HepG2 (cell line): Measurements from ENCODE around the gene LRRC45. TPM values are rescaled to one million over a fixed set of nuclear protein-coding genes. Genes with fewer than 3 reads are reported as not detected.

Experiments
- ATAC-seq: fragments of 200-7000 bp; cut with Tn5 transposase; 3 replicates; pipeline ENCODE4 v1.9.1; 2020; ENCODE audit warnings: mild to moderate bottlenecking, moderate library complexity
- BruUV-seq: library from RNA; stranded (reverse); fragments of 400-500 nt; replicated peaks from 2 replicates; lab custom pipeline; 2021; lab: Mats Ljungman, UMichigan
- CTCF ChIA-PET: fragments of 300-600 bp; formaldehyde crosslinking; extraction: SDS; loops from one replicate; lab custom pipeline; 2021; ENCODE audit warnings: low total read pairs, inconsistent platforms, low intra/inter-chr PET ratio; lab: Yijun Ruan, JAX
- POLR2A ChIA-PET: fragments of 350-600 bp; sonication (Branson Sonifier 250); formaldehyde crosslinking; loops from one replicate; lab custom pipeline; 2020; ENCODE audit warnings: antibody characterized with exemption, inconsistent platforms; lab: Yijun Ruan, JAX
- DNase-seq: peaks from one replicate; pipeline ENCODE4 v3.0.0-alpha.2; 2015; ENCODE audit warnings: low spot score
- FAIRE-seq: peaks from 3 replicates; lab custom pipeline; 2011; peaks lifted over from hg19 to GRCh38; lab: Jason Lieb, UNC
- H2AFZ ChIP-seq: one replicate; pipeline ENCODE4 v1.6.1; 2011; ENCODE audit warnings: low read length, inconsistent platforms
- H3K27ac ChIP-seq: fragments of 300-600 bp; 3 replicates; pipeline ENCODE4 v1.8.0; 2011; ENCODE audit warnings: mixed run types, mild to moderate bottlenecking, mixed read lengths, low read length, inconsistent platforms; ENCODE audit not compliant: insufficient read depth; ENCODE audit errors: extremely low read length
- H3K27me3 ChIP-seq, 2 experiments: fragments of 200-600 bp in 1 of 2; 2 replicates in 1 of 2; 3 replicates in 1 of 2; pipeline versions ENCODE4 v1.6.0 to v1.8.0; 2011; ENCODE audit warnings: low read length in 2 of 2, mild to moderate bottlenecking in 2 of 2, moderate library complexity in 2 of 2, inconsistent platforms in 1 of 2; ENCODE audit not compliant: insufficient read depth in 2 of 2, control insufficient read depth in 1 of 2
- H3K36me3 ChIP-seq, 2 experiments: fragments of 200-600 bp in 1 of 2; replicated peaks in 1 of 2; 2 replicates in 1 of 2; 3 replicates in 1 of 2; pipeline versions ENCODE4 v1.5.1 to v1.8.0; 2011; ENCODE audit warnings: low read length in 2 of 2, inconsistent platforms in 1 of 2; ENCODE audit not compliant: insufficient read depth in 2 of 2, control insufficient read depth in 1 of 2
- H3K4me1 ChIP-seq: 2 replicates; pipeline ENCODE4 v1.5.1; 2012; ENCODE audit warnings: low read length, inconsistent platforms; ENCODE audit not compliant: insufficient read depth
- H3K4me2 ChIP-seq: 2 replicates; pipeline ENCODE4 v1.6.0; 2011; ENCODE audit warnings: low read depth, low read length, inconsistent platforms
- H3K4me3 ChIP-seq, 3 experiments: fragments of 200-600 bp in 1 of 3; sonication (generic), shearing (Covaris generic) in 1 of 3; replicated peaks in 1 of 3; 2 replicates each; pipeline ENCODE4 v1.5.1; 2011 to 2016; ENCODE audit warnings: low read length in 3 of 3, inconsistent platforms in 2 of 3, low read depth in 2 of 3, mild to moderate bottlenecking in 2 of 3, control low read depth in 1 of 3, mixed read lengths in 1 of 3; ENCODE audit not compliant: insufficient read depth in 1 of 3
- H3K79me2 ChIP-seq: one replicate; pipeline ENCODE4 v1.6.1; 2011; ENCODE audit warnings: low read length, inconsistent platforms; ENCODE audit not compliant: insufficient read depth
- H3K9ac ChIP-seq: 2 replicates; pipeline ENCODE4 v1.6.0; 2011; ENCODE audit warnings: mild to moderate bottlenecking, low read depth, low read length, inconsistent platforms; ENCODE audit not compliant: insufficient read depth
- H3K9me3 ChIP-seq: 2 replicates; pipeline ENCODE4 v1.5.1; 2012; ENCODE audit warnings: mild to moderate bottlenecking, low read length
- H4K20me1 ChIP-seq: 2 replicates; pipeline ENCODE4 v1.6.0; 2011; ENCODE audit warnings: inconsistent platforms, mild to moderate bottlenecking, low read length, moderate library complexity; ENCODE audit not compliant: insufficient read depth
- BHLHE40 ChIP-seq: IDR thresholded peaks from 2 replicates; pipeline ENCODE4 v1.6.1; 2011; ENCODE audit warnings: low read length, improper control_type of control experiment
- DPF2 ChIP-seq: sonication (generic); formaldehyde crosslinking; IDR thresholded peaks from 2 replicates; pipeline ENCODE4 v1.4.0; 2020; ENCODE audit warnings: mild to moderate bottlenecking, low read depth, missing genetic modification reagents, borderline replicate concordance
- KDM5A ChIP-seq: fragments of 200-600 bp; sonication (generic); IDR thresholded peaks from 2 replicates; pipeline ENCODE4 v1.7.0; 2018; ENCODE audit warnings: antibody characterized with exemption, mild to moderate bottlenecking, low read length, borderline replicate concordance
- NR2C2 ChIP-seq: sonication (generic); formaldehyde crosslinking; IDR thresholded peaks from 2 replicates; pipeline ENCODE4 v1.4.0; 2020; ENCODE audit warnings: missing genetic modification reagents, mild to moderate bottlenecking, moderate library complexity, borderline replicate concordance
- STAT5B ChIP-seq: sonication (generic); formaldehyde crosslinking; IDR thresholded peaks from 2 replicates; pipeline ENCODE4 v1.4.0; 2020; ENCODE audit warnings: missing genetic modification reagents
- ZNF883 ChIP-seq: sonication (generic); formaldehyde crosslinking; IDR thresholded peaks from 2 replicates; pipeline ENCODE4 v1.5.1; 2020; ENCODE audit warnings: mild to moderate bottlenecking, missing genetic modification reagents; ENCODE audit errors: not compliant biosample characterization
- WGBS: methylation state at CpG from one replicate; pipeline ENCODE4 v1.1.6; 2017; ENCODE audit warnings: low lambda C conversion rate; 5-methylcytosine and 5-hydroxymethylcytosine counted together
- in situ Hi-C: cut with HindIII; loops from 2 replicates; pipeline ENCODE4 v1.10.0; 2017; ENCODE audit warnings: low pct_unique_long_range_greater_than_20kb; ENCODE audit not compliant: extremely low pct_ligation_motif_present
- intact Hi-C: fragments of 100-400 bp; cut with micrococcal nuclease; formaldehyde crosslinking; loops from one replicate; pipeline ENCODE4 v1.10.0; 2022; ENCODE audit not compliant: unreplicated experiment
- polyA plus RNA-seq, 8 experiments: library from polyadenylated mRNA; depleted of rRNA in 3 of 8; stranded (reverse) in 7 of 8; unstranded in 1 of 8; fragments of >200 nt; fragmentation: Illumina TruSeq in 4 of 8; extraction: Trizol in 4 of 8; gene quantifications; 2 replicates each; pipeline versions ENCODE4 v1.2.1 to v1.2.3, GENCODE V29; 2011 to 2016; ENCODE audit warnings: low read depth in 4 of 8, missing spikeins in 1 of 8, mixed read lengths in 1 of 8; ENCODE audit not compliant: insufficient read depth in 1 of 8
- total RNA-seq, 5 experiments: library from RNA; depleted of rRNA; stranded (reverse); fragments of >200 nt; fragmentation: Illumina TruSeq; extraction: Trizol; gene quantifications; 2 replicates each; pipeline ENCODE4 v1.2.3, GENCODE V29; 2016; ENCODE audit warnings: low read depth in 1 of 5
- TF ChIP-seq, protein P1 (sequence below): sonication (generic); formaldehyde crosslinking; IDR thresholded peaks from 2 replicates; pipeline ENCODE4 v1.4.0; 2020; ENCODE audit warnings: mild to moderate bottlenecking, missing genetic modification reagents
- TF ChIP-seq, protein P2 (sequence below): sonication (generic); formaldehyde crosslinking; IDR thresholded peaks from 2 replicates; pipeline ENCODE4 v1.8.0; 2022; ENCODE audit warnings: missing genetic modification reagents, low read depth, mild to moderate bottlenecking, borderline replicate concordance
- TF ChIP-seq, protein P3 (sequence below), 2 experiments: sonication (generic) in 1 of 2; formaldehyde crosslinking in 1 of 2; IDR thresholded peaks; 2 replicates each; pipeline versions ENCODE4 v1.4.0 to v1.6.1; 2016 to 2020; ENCODE audit warnings: borderline replicate concordance in 1 of 2, low read depth in 1 of 2, mild to moderate bottlenecking in 1 of 2, missing genetic modification reagents in 1 of 2

LRRC45 gene
- total and polyA plus RNA-seq, 2 of the 13 experiments (the other 11 are each of a cell fraction or from before 2014, with no cell fraction given) = 11.6 to 48.1 TPM

DNA sequence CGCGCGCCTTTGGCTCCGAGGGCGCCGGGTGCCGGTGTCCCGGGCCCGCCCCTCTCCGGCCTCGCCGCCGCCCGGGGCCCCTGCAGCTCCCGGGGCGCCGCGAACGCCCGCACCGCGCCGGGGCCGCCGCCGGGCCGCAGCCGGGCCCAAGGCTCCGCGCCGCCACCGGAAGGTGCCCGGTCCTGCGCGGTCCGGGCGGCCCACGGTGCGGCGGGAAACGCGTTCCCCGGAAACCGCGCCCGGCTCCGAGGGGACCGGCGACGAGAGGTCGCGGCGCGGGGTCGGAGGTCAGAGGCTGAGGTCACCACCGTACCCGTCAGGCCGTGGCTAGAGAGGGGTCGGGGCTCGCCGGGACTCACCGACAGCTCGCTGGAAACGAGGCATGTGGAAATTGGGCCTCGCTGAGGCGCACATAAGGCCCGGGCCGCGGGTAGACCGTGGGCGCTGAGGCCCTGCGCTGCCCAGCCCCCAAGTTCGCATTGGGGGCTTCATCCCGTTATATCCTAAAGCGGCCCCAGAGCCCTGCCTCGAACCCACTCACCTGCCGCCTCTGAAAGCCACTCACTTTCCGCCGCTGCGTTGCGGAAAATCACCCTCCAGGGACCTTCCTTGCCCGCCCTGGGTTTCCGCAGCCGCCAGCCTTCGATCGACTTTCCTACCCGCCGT is 42.7 kb downstream of the LRRC45 start, which contains the start of gene DUS1L:
Gene DUS1L (minus strand): TSS at position 167 of the 666 bp plus-strand sequence. CDS start 745 bp downstream, outside the sequence.
- Histone ChIP-seq H2AFZ (peak within 1 kb of the TSS; percentile 0), H3K9ac (peak within 1 kb of the TSS; percentile 95), H3K9me3 (no peaks in the 10 kb centered on the region), H3K27ac (peak within 1 kb of the TSS; percentile 64), H3K4me3 (peak within 1 kb of the TSS; percentile 69 to 99 (median 92)), H4K20me1 (no peaks in the 10 kb centered on the region), H3K4me1 (peaks cover 28% of the 10 kb centered on the region), H3K36me3 (peaks cover 14 to 28% of the 10 kb centered on the region in 2 experiments), H3K27me3 (no peaks in the 10 kb centered on the region), H3K79me2 (peaks cover 20% of the 10 kb centered on the region), H3K4me2 (peak within 1 kb of the TSS; percentile 96)
- no peak for FAIRE-seq
- ATAC-seq = peak; percentile 27
- ChIA-PET POLR2A (interaction anchor here (0.9 to 3.4 kb wide), 10 partner anchors 9 to 338 kb away, joined by 3 to 14 read pairs (median 4); partner anchors contain the start of gene DCXR), CTCF (no interaction called here)
- WGBS = 49% methylated on average over 23 of the region's 88 CpGs
- intact Hi-C loops = no loop called here
- no peak for DNase-seq
- in situ Hi-C loops = no loop called here
- TSS peak; percentile 82 for BruUV-seq
- TF ChIP-seq, protein P1, sequence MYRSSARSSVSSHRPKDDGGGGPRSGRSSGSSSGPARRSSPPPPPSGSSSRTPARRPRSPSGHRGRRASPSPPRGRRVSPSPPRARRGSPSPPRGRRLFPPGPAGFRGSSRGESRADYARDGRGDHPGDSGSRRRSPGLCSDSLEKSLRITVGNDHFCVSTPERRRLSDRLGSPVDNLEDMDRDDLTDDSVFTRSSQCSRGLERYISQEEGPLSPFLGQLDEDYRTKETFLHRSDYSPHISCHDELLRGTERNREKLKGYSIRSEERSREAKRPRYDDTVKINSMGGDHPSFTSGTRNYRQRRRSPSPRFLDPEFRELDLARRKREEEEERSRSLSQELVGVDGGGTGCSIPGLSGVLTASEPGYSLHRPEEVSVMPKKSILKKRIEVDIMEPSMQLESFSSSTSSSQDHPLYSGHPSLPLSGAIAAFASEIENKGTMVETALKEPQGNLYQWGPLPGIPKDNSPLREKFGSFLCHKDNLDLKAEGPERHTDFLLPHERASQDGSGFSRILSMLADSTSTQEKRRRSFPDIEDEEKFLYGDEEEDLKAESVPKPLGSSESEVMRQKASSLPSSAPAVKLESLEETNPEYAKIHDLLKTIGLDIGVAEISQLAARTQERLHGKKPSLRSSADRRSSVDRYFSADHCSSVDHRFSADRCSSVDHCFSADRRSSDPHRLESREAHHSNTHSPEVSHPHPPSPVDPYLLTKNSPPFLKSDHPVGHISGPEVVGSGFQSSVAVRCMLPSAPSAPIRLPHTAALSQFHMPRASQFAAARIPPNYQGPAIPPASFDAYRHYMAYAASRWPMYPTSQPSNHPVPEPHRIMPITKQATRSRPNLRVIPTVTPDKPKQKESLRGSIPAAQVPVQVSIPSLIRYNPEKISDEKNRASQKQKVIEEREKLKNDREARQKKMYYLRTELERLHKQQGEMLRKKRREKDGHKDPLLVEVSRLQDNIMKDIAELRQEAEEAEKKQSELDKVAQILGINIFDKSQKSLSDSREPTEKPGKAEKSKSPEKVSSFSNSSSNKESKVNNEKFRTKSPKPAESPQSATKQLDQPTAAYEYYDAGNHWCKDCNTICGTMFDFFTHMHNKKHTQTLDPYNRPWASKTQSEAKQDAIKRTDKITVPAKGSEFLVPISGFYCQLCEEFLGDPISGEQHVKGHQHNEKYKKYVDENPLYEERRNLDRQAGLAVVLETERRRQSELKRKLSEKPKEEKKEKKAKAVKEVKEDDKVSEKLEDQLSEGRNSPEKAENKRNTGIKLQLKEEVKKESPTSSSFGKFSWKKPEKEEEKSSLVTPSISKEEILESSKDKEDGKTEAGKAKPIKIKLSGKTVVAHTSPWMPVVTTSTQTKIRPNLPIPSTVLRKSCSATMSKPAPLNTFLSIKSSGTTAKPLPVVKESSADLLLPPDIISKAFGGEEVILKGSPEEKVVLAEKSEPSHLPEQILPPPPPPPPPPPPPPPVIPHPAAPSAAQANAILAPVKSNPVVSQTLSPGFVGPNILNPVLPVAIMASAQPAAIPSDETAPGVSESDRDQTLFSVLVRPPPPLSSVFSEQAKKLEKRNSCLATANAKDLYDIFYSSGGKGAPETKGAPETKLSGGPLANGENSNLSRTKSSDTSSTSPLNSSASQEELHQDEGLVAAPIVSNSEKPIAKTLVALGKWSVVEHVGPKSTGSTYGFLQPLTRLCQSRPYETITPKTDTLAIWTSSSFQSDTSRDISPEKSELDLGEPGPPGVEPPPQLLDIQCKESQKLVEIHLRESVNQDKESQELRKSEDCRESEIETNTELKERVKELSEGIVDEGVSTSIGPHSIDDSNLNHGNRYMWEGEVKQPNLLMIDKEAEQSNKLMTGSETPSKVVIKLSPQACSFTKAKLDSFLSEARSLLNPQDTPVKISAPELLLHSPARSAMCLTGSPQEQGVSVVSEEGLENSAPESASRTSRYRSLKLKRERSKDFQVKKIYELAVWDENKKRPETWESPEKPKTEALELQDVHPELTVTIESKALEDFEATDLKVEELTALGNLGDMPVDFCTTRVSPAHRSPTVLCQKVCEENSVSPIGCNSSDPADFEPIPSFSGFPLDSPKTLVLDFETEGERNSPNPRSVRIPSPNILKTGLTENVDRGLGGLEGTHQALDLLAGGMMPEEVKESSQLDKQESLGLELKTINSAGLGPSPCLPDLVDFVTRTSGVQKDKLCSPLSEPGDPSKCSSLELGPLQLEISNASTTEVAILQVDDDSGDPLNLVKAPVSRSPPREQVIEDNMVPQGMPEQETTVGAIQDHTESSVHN (CRISPR knock-in tag) = peak; percentile 96; the same call in 1 of the 2 replicates
- TF ChIP-seq ZNF883 (CRISPR knock-in tag) (peak; percentile 69), NR2C2 (CRISPR knock-in tag) (peak; percentile 98), BHLHE40 (peak; percentile 51; the same call in 1 of the 2 replicates), DPF2 (peak; percentile 43; the same call in 1 of the 2 replicates), STAT5B (CRISPR knock-in tag) (peak; percentile 95), KDM5A (peak; percentile 88)
- TF ChIP-seq, protein P2, sequence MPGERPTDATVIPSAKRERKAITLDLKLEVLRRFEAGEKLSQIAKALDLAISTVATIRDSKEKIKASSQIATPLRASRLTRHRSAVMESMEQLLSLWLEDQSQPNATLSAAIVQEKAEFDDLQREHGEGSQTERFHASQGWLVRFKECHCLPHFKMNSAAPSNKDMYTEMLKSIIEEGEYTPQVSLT = no peak
- TF ChIP-seq, protein P3, sequence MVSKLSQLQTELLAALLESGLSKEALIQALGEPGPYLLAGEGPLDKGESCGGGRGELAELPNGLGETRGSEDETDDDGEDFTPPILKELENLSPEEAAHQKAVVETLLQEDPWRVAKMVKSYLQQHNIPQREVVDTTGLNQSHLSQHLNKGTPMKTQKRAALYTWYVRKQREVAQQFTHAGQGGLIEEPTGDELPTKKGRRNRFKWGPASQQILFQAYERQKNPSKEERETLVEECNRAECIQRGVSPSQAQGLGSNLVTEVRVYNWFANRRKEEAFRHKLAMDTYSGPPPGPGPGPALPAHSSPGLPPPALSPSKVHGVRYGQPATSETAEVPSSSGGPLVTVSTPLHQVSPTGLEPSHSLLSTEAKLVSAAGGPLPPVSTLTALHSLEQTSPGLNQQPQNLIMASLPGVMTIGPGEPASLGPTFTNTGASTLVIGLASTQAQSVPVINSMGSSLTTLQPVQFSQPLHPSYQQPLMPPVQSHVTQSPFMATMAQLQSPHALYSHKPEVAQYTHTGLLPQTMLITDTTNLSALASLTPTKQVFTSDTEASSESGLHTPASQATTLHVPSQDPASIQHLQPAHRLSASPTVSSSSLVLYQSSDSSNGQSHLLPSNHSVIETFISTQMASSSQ (IDR thresholded peaks at IDR 0.05; ENCODE audit: low read depth) = no peak
- TF ChIP-seq, protein P3 (CRISPR knock-in tag; IDR thresholded peaks at IDR 0.05; ENCODE audit: borderline replicate concordance) = peak; percentile 71; the same call in 1 of the 2 replicates
